ENCODE results near the gene TIMELESS.
"Not testable (repeated sequence)": the region's sequence is repeated elsewhere in the genome, so short reads cannot be mapped to it uniquely, and the experiment has no call there.

TIMELESS gene

GRCh38 chr12:56468216-56469006, 19.2 kb upstream of the TIMELESS start, which contains the start of gene SPRYD4:
TSS of gene SPRYD4 (plus strand) at chr12:56468578. CDS start at chr12:56468592, 14 bp downstream.
- in situ Hi-C loops (cut with MboI; ENCODE audit: low sequenced_read_pairs): no loop called here

GRCh38 chr12:56462565-56462964, 13.3 kb upstream of the TIMELESS start:
- in situ Hi-C loops (cut with MboI; ENCODE audit: low sequenced_read_pairs): no loop called here

- in situ Hi-C loops (cut with MboI; ENCODE audit: low sequenced_read_pairs): no loop called here
Measured at GRCh38 chr12:56461235-56462159, 12.3 kb upstream of the TIMELESS start.

- in situ Hi-C loops (cut with MboI; ENCODE audit: low sequenced_read_pairs): no loop called here
Measured at GRCh38 chr12:56457817-56458216, 8.6 kb upstream of the TIMELESS start.

- in situ Hi-C loops (cut with MboI; ENCODE audit: low sequenced_read_pairs): no loop called here
Measured at GRCh38 chr12:56454557-56454956, 5.3 kb upstream of the TIMELESS start, which contains the start of gene MIP. TSS of gene MIP (minus strand) at chr12:56454657. CDS start at chr12:56454613, 44 bp downstream.

- in situ Hi-C loops (cut with MboI; ENCODE audit: low sequenced_read_pairs): no loop called here
Measured at GRCh38 chr12:56451147-56451546, 1.9 kb upstream of the TIMELESS start.

GRCh38 chr12:56450241-56450640, 1.0 kb upstream of the TIMELESS start:
- in situ Hi-C loops (cut with MboI; ENCODE audit: low sequenced_read_pairs): no loop called here

GRCh38 chr12:56449622-56449984, 377 bp upstream of the TIMELESS start:
- in situ Hi-C loops (cut with MboI; ENCODE audit: low sequenced_read_pairs): no loop called here

- in situ Hi-C loops (cut with MboI; ENCODE audit: low sequenced_read_pairs): not testable (repeated sequence)
Measured at GRCh38 chr12:56443208-56443607, 6.0 kb downstream of the TIMELESS start.

- in situ Hi-C loops (cut with MboI; ENCODE audit: low sequenced_read_pairs): no loop called here
Measured at GRCh38 chr12:56437430-56438176, 11.6 kb downstream of the TIMELESS start.

- in situ Hi-C loops (cut with MboI; ENCODE audit: low sequenced_read_pairs): no loop called here
Measured at GRCh38 chr12:56434828-56435227, 14.4 kb downstream of the TIMELESS start.

GRCh38 chr12:56431850-56432249, 17.4 kb downstream of the TIMELESS start:
- in situ Hi-C loops (cut with MboI; ENCODE audit: low sequenced_read_pairs): no loop called here

GRCh38 chr12:56431288-56431687, 17.9 kb downstream of the TIMELESS start:
- in situ Hi-C loops (cut with MboI; ENCODE audit: low sequenced_read_pairs): no loop called here

GRCh38 chr12:56425940-56426438, 23.2 kb downstream of the TIMELESS start:
- in situ Hi-C loops (cut with MboI; ENCODE audit: low sequenced_read_pairs): no loop called here

GRCh38 chr12:56425193-56425592, 24.0 kb downstream of the TIMELESS start:
- in situ Hi-C loops (cut with MboI; ENCODE audit: low sequenced_read_pairs): no loop called here

GRCh38 chr12:56420411-56420810, 28.8 kb downstream of the TIMELESS start:
- in situ Hi-C loops (cut with MboI; ENCODE audit: low sequenced_read_pairs): no loop called here

GRCh38 chr12:56417739-56418138, 31.5 kb downstream of the TIMELESS start:
- in situ Hi-C loops (cut with MboI; ENCODE audit: low sequenced_read_pairs): no loop called here

GRCh38 chr12:56414401-56414800, 34.8 kb downstream of the TIMELESS start:
- in situ Hi-C loops (cut with MboI; ENCODE audit: low sequenced_read_pairs): no loop called here

- in situ Hi-C loops (cut with MboI; ENCODE audit: low sequenced_read_pairs): no loop called here
Measured at GRCh38 chr12:56413392-56413791, 35.8 kb downstream of the TIMELESS start.

- in situ Hi-C loops (cut with MboI; ENCODE audit: low sequenced_read_pairs): no loop called here
Measured at GRCh38 chr12:56411781-56412639, 37.2 kb downstream of the TIMELESS start.

All from hTERT RPE-1 (cell line).